Measurements from ENCODE around the gene NEFH.

Gene NEFH

GRCh38 chr22:29511126-29511862, 31.3 kb downstream of the NEFH start:
- no peak for DNase-seq (ENCODE audit: extremely low read depth, low read depth)
- no peak overlapping the region for H3K4me3 ChIP-seq (replicated peaks; ENCODE audit: low read depth, low read length)
- TF ChIP-seq CTCF (IDR thresholded peaks at IDR 0.05; ENCODE audit: low read depth, low read length, missing control alignments) = no peak

GRCh38 chr22:29512031-29512430, 32.0 kb downstream of the NEFH start:
- no peak for TF ChIP-seq CTCF (IDR thresholded peaks at IDR 0.05; ENCODE audit: low read depth, low read length, missing control alignments)
- no peak overlapping the region for H3K4me3 ChIP-seq (replicated peaks; ENCODE audit: low read depth, low read length)
- no peak for DNase-seq (ENCODE audit: extremely low read depth, low read depth)

GRCh38 chr22:29517215-29517908, 37.3 kb downstream of the NEFH start:
- DNase-seq (ENCODE audit: extremely low read depth, low read depth) = no peak
- TF ChIP-seq CTCF (IDR thresholded peaks at IDR 0.05; ENCODE audit: low read depth, low read length, missing control alignments) = no peak
- H3K4me3 ChIP-seq (replicated peaks; ENCODE audit: low read depth, low read length) = no peak overlapping the region

- no peak overlapping the region for H3K4me3 ChIP-seq (replicated peaks; ENCODE audit: low read depth, low read length)
- TF ChIP-seq CTCF (IDR thresholded peaks at IDR 0.05; ENCODE audit: low read depth, low read length, missing control alignments) = no peak
- DNase-seq (ENCODE audit: extremely low read depth, low read depth) = no peak
Measured at GRCh38 chr22:29518427-29518826, 38.4 kb downstream of the NEFH start.

GRCh38 chr22:29519996-29520395, 40.0 kb downstream of the NEFH start:
- TF ChIP-seq CTCF (IDR thresholded peaks at IDR 0.05; ENCODE audit: low read depth, low read length, missing control alignments) = no peak
- DNase-seq (ENCODE audit: extremely low read depth, low read depth) = no peak
- no peak overlapping the region for H3K4me3 ChIP-seq (replicated peaks; ENCODE audit: low read depth, low read length)

- peak; percentile 6 for DNase-seq (ENCODE audit: extremely low read depth, low read depth)
- TF ChIP-seq CTCF (IDR thresholded peaks at IDR 0.05; ENCODE audit: low read depth, low read length, missing control alignments) = no peak
- no peak overlapping the region for H3K4me3 ChIP-seq (replicated peaks; ENCODE audit: low read depth, low read length)
Measured at GRCh38 chr22:29520851-29521250, 40.8 kb downstream of the NEFH start.

Data from HFF-Myc (cell line).